VCaP (cell line): ENCODE measurements around the gene DNM3.

Source experiments
- H3K27ac ChIP-seq: fragments of 450-650 bp; 2 replicates; pipeline ENCODE4 v1.5.1; 2017
- CTCF ChIP-seq: fragments of 450-650 bp; conservative IDR thresholded peaks from 2 replicates; pipeline ENCODE4 v1.5.1; 2017; ENCODE audit warnings: mild to moderate bottlenecking, moderate library complexity

The DNM3 gene

GRCh38 chr1:172140072-172140471, 298.8 kb downstream of the DNM3 start:
- no peak for TF ChIP-seq CTCF
- H3K27ac ChIP-seq: no peak overlapping the region

- H3K27ac ChIP-seq: no peak overlapping the region
- TF ChIP-seq CTCF: no peak
These were observed 299.3 kb downstream of the DNM3 start for GRCh38 chr1:172140591-172140990.

GRCh38 chr1:172141341-172141881, 300.1 kb downstream of the DNM3 start:
- H3K27ac ChIP-seq: no peak overlapping the region
- no peak for TF ChIP-seq CTCF

GRCh38 chr1:172142324-172142723, 301.0 kb downstream of the DNM3 start:
- no peak for TF ChIP-seq CTCF
- no peak overlapping the region for H3K27ac ChIP-seq

- H3K27ac ChIP-seq: no peak overlapping the region
- TF ChIP-seq CTCF: no peak
These were observed 302.2 kb downstream of the DNM3 start for GRCh38 chr1:172143384-172144055.

GRCh38 chr1:172144445-172145061, 303.3 kb downstream of the DNM3 start:
- TF ChIP-seq CTCF: no peak
- no peak overlapping the region for H3K27ac ChIP-seq

GRCh38 chr1:172145231-172145651, 303.9 kb downstream of the DNM3 start:
- no peak overlapping the region for H3K27ac ChIP-seq

More at GRCh38 chr1:172145231-172145651, 303.9 kb downstream of the DNM3 start:
- no peak for TF ChIP-seq CTCF
